Sigmoid colon (tissue), 7 donors: ENCODE results near the gene HEXD. TPM values are rescaled to one million over a fixed set of nuclear protein-coding genes. Genes with fewer than 3 reads are reported as not detected.

Experiments used
- DNase-seq: peaks from one replicate; pipeline ENCODE4 v3.0.0-alpha.2; 2019
- H3K27ac ChIP-seq, 4 donors: fragments of 200-600 bp; sonication (generic); one replicate each; pipeline ENCODE4 v1.5.1; 2016 to 2019; ENCODE audit warnings: mild to moderate bottlenecking in 1 of 4
- H3K27me3 ChIP-seq, 3 donors: fragments of 200-600 bp; sonication (generic); one replicate each; pipeline ENCODE4 v1.5.1; 2019; ENCODE audit warnings: mild to moderate bottlenecking in 1 of 3
- H3K36me3 ChIP-seq, 4 donors: fragments of 200-600 bp; sonication (generic); one replicate each; pipeline ENCODE4 v1.5.1; 2016 to 2019
- H3K4me1 ChIP-seq, 4 donors: fragments of 200-600 bp; sonication (generic); one replicate each; pipeline ENCODE4 v1.5.1; 2017 to 2019
- H3K4me3 ChIP-seq, 4 donors: fragments of 200-600 bp; sonication (generic); one replicate each; pipeline ENCODE4 v1.5.1; 2017 to 2019; ENCODE audit warnings: mild to moderate bottlenecking in 2 of 4, moderate library complexity in 1 of 4
- H3K9me3 ChIP-seq, 4 donors: fragments of 200-600 bp in 3 of 4; sonication (generic) in 3 of 4; one replicate each; pipeline versions ENCODE4 v1.5.1 to v1.6.1; 2013 to 2019
- EP300 ChIP-seq, 4 donors: sonication (generic); formaldehyde crosslinking; IDR thresholded peaks; one replicate each; pipeline ENCODE4 v1.6.1; 2017; ENCODE audit warnings: antibody characterized with exemption in 4 of 4
- POLR2A ChIP-seq, 2 donors: fragments of 450-650 bp; IDR thresholded peaks; one replicate each; pipeline ENCODE4 v1.6.1; 2016; ENCODE audit warnings: antibody characterized with exemption in 2 of 2, mild to moderate bottlenecking in 2 of 2, moderate library complexity in 2 of 2
- POLR2AphosphoS5 ChIP-seq, 4 donors: sonication (generic); formaldehyde crosslinking; IDR thresholded peaks; one replicate each; pipeline ENCODE4 v1.6.1; 2017; ENCODE audit warnings: antibody characterized with exemption in 4 of 4
- WGBS, 2 donors: extraction: QIAGEN DNeasy Blood & Tissue Kit; methylation state at CpG; one replicate each; pipeline ENCODE4 v1.1.7; 2013; 5-methylcytosine and 5-hydroxymethylcytosine counted together
- intact Hi-C: fragments of 100-400 bp; cut with DNase I; formaldehyde crosslinking; loops from one replicate; pipeline ENCODE4 v1.15.1; 2023
- polyA plus RNA-seq, 3 donors: library from polyadenylated mRNA; stranded (reverse); fragments of 200-250 nt; gene quantifications; one replicate each; pipeline ENCODE4 v1.2.3, GENCODE V29; 2013
- total RNA-seq, 4 donors: library from RNA; depleted of rRNA; stranded (reverse); fragments of >200 nt; gene quantifications; one replicate each; pipeline ENCODE4 v1.1.0, GENCODE V29; 2016
- TF ChIP-seq, protein P1 (sequence below), 4 experiments: fragments of 450-650 bp in 3 of 4; fragments of 200-600 bp in 1 of 4; IDR thresholded peaks; one replicate each; pipeline ENCODE4 v1.5.1; 2016 to 2019; ENCODE audit warnings: antibody characterized with exemption in 4 of 4, mild to moderate bottlenecking in 3 of 4, moderate library complexity in 2 of 4
- donor health status: healthy with polysubstance abuse.
- donor health status: Bipolar disorder and iron deficiency.
- donor health status: healthy.

The HEXD gene
- total and polyA plus RNA-seq, 7 donors: 9.5 to 46.2 (median 23.9) TPM

DNA sequence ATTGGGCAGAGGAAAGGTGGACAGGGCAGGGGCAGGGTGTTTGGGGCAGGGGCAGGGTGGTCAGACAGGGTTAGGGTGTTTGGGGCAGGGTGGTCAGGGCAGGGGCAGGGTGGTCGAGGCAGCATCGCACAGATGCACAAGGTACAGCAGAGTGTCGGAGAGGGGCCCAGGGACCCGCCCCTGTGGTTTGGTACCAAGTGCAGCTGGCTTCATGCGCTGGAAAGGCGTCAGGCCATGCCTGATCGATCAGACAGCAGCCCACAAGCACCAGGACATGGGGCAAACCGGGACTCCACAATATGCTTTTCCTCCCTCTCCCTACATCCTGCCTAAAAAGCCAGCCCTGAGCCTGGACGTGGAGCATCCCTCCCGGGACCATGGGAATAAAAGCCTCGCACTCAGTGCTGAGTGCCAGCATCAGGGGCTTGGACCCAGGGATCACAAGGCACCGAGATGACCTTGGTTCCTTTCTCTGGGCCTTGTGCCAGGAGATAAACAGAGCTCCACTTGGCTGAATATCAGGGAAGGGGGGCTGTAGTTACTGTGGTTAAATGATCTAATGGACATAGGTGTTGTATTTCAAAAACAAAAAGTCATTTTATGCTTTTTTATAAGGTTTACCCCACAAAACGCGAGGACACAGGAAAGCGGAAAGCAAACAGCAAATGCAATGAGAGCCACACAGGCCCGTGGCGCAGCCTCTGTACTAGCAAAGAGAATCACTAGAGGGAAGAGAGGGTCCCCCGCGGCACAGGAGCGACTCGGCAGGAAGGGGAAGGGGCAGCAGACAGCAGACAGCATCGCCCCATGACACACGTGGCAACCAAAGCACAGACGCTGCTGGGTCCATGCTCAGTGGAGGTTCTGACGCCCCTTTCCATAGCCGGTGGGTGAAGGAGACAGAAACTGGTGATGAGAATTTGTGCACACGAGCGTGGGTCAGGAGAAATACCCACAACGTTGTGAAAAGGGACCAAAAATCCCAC lies 5.3 kb upstream of the HEXD start:
- Histone ChIP-seq H3K9me3 (no peaks in the 10 kb centered on the region), H3K4me3 (no peak overlapping the region), H3K36me3 (peaks cover 0 to 22% (median 0%) of the 10 kb centered on the region in 4 donors), H3K27me3 (no peaks in the 10 kb centered on the region), H3K27ac (no peak overlapping the region), H3K4me1 (peaks cover 0 to 12% (median 4%) of the 10 kb centered on the region in 4 donors)
- 81 to 85% methylated on average over 29 of the region's 29 CpGs for WGBS, 2 donors
- intact Hi-C loops: loop anchor here (10.0 kb wide), 1 partner anchor 208 kb away; no protein-coding TSS in a partner anchor
- no peak for DNase-seq
- TF ChIP-seq EP300 (IDR thresholded peaks at IDR 0.05) (no peak), POLR2A (IDR thresholded peaks at IDR 0.05) (no peak), POLR2AphosphoS5 (IDR thresholded peaks at IDR 0.05) (no peak)
- TF ChIP-seq, protein P1, sequence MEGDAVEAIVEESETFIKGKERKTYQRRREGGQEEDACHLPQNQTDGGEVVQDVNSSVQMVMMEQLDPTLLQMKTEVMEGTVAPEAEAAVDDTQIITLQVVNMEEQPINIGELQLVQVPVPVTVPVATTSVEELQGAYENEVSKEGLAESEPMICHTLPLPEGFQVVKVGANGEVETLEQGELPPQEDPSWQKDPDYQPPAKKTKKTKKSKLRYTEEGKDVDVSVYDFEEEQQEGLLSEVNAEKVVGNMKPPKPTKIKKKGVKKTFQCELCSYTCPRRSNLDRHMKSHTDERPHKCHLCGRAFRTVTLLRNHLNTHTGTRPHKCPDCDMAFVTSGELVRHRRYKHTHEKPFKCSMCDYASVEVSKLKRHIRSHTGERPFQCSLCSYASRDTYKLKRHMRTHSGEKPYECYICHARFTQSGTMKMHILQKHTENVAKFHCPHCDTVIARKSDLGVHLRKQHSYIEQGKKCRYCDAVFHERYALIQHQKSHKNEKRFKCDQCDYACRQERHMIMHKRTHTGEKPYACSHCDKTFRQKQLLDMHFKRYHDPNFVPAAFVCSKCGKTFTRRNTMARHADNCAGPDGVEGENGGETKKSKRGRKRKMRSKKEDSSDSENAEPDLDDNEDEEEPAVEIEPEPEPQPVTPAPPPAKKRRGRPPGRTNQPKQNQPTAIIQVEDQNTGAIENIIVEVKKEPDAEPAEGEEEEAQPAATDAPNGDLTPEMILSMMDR (IDR thresholded peaks at IDR 0.05): no peak

DNA sequence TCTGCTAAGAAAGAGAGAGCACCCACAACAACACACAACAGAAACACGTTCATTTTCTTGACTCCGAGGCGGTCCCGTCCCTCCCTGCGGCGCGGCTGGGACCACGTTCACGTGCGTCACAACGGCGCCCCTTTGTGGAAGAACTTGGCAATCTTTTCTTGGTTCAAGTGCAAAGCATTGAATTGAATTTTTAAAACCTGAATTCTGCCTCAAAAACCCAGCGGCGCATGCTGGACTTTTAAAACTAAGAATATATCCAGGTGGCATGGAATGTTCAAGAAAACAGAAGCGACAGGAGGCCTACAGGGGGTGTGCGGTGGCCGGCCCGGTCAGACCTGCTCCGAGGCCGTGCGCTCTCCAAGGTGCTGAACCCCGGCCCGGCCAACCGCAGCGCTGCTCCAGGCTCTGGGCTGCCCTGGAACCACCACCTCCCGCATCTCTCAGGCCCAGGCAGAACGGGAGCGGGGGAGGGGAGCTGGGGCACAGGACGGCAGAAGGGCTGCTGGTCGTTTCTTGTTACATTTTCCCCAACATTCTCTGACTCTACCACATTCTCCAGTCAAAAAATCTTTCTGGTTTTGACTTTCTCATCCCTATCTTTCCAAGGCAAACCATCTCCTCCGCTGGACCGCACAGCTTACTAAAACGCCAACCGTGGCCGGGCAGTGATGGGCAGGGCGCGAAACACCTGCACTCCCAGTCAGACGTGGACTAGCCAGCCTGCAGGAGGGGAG lies 3.4 kb upstream of the HEXD start:
- no peak overlapping the region for H3K27ac ChIP-seq
- no peaks in the 10 kb centered on the region for H3K27me3 ChIP-seq
- H3K4me1 ChIP-seq: peaks cover 0 to 26% (median 12%) of the 10 kb centered on the region in 4 donors
- DNase-seq: peak; percentile 78
- intact Hi-C loops: loop anchor here (2.0 to 10.0 kb wide), 2 partner anchors 64 to 210 kb away; no protein-coding TSS in a partner anchor
- H3K9me3 ChIP-seq: no peaks in the 10 kb centered on the region
- H3K36me3 ChIP-seq: peaks cover 0 to 7% (median 0%) of the 10 kb centered on the region in 4 donors
- TF ChIP-seq, protein P1 (IDR thresholded peaks at IDR 0.05): peak; percentile 31 to 70 (median 65)
- TF ChIP-seq POLR2A (IDR thresholded peaks at IDR 0.05) (no peak), EP300 (IDR thresholded peaks at IDR 0.05) (no peak), POLR2AphosphoS5 (IDR thresholded peaks at IDR 0.05) (no peak)
- H3K4me3 ChIP-seq: no peak overlapping the region
- WGBS, 2 donors: 24 to 28% methylated on average over 38 of the region's 38 CpGs

DNA sequence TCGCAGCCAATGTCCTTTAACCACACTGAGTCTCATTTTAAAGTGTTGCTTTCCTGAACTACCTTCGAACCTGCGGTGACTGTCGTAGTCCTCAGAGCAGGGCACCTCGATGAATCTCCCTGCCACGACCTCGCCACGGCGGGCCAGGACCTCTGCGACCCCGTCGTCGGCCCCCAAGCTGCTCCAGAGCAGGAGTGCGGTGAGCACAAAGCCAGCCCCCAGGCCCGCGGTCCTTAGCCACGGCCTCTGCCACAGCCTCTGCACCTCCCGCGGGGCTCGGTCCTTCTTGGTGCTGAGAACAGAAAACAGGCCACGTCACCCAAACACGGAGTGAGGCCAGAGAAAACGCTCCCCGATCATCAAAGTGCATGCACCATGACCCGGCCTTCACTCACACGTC lies 2.8 kb upstream of the HEXD start:
- DNase-seq: no peak
- intact Hi-C loops: loop anchor here (2.0 to 10.0 kb wide), 2 partner anchors 65 to 211 kb away; no protein-coding TSS in a partner anchor
- peaks cover 0 to 26% (median 12%) of the 10 kb centered on the region in 4 donors for H3K4me1 ChIP-seq
- whole genome bisulfite sequencing, 2 donors: 95 to 97% methylated on average over 26 of the region's 26 CpGs
- no peaks in the 10 kb centered on the region for H3K9me3 ChIP-seq
- H3K27me3 ChIP-seq: no peaks in the 10 kb centered on the region
- TF ChIP-seq POLR2A (IDR thresholded peaks at IDR 0.05) (no peak), EP300 (IDR thresholded peaks at IDR 0.05) (no peak), POLR2AphosphoS5 (IDR thresholded peaks at IDR 0.05) (no peak)
- TF ChIP-seq, protein P1 (IDR thresholded peaks at IDR 0.05): no peak
- H3K36me3 ChIP-seq: peaks cover 0 to 11% (median 0%) of the 10 kb centered on the region in 4 donors
- no peak overlapping the region for H3K4me3 ChIP-seq
- no peak overlapping the region for H3K27ac ChIP-seq

DNA sequence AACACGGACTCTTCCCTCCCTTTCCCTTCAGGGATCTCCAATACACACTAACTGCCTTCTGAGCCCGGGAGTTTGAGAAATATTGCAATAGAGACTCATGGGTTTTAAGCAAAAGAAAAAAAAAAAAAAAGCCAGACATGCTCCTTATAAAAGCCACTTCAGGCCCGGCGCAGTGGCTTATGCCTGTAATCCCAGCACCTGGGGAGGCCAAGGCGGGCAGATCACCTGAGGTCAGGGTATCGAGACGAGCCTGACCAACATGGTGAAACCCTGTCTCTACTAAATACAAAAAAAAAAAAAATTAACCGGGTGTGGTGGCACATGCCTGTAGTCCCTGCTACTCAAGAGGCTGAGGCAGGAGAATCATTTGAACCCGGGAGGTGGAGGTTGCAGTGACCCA lies 2.4 kb upstream of the HEXD start:
- WGBS, 2 donors: 91 to 94% methylated on average over 9 of the region's 9 CpGs
- Histone ChIP-seq H3K9me3 (no peaks in the 10 kb centered on the region), H3K4me1 (peaks cover 0 to 26% (median 12%) of the 10 kb centered on the region in 4 donors), H3K4me3 (no peak overlapping the region), H3K36me3 (peaks cover 0 to 14% (median 1%) of the 10 kb centered on the region in 4 donors), H3K27ac (no peak overlapping the region), H3K27me3 (no peaks in the 10 kb centered on the region)
- intact Hi-C loops: loop anchor here (2.0 to 10.0 kb wide), 2 partner anchors 65 to 211 kb away; no protein-coding TSS in a partner anchor
- no peak for DNase-seq
- TF ChIP-seq POLR2A (IDR thresholded peaks at IDR 0.05): no peak
- TF ChIP-seq, protein P1 (IDR thresholded peaks at IDR 0.05): no peak
- TF ChIP-seq EP300 (IDR thresholded peaks at IDR 0.05): no peak
- TF ChIP-seq POLR2AphosphoS5 (IDR thresholded peaks at IDR 0.05): no peak
